Vein endothelial cell (primary cell): Measurements from ENCODE around the gene PIK3C2G. TPM values are rescaled to one million over a fixed set of nuclear protein-coding genes. Genes with fewer than 3 reads are reported as not detected.

ENCODE experiments used
- total RNA-seq: library from RNA; depleted of rRNA; stranded (reverse); fragments of >200 nt; gene quantifications from 2 replicates; pipeline ENCODE4 v1.2.3, GENCODE V29; 2012

The PIK3C2G gene
- 1.7 and 2.3 TPM in 2 replicates for total RNA-seq

GRCh38 chr12:18261273-18261672 lies at the start of gene PIK3C2G:
Gene PIK3C2G (plus strand): TSS chr12:18261518. CDS start chr12:18282082, 20,564 bp downstream.

Other genes starting within 250 kb of the PIK3C2G start
- not detected in 2 replicates for gene RERGL, start 171.3 kb upstream of the PIK3C2G start, total RNA-seq